HG02798 (cell line): ENCODE results near the gene PSEN2.

Experiments used
- ATAC-seq: cut with Tn5 transposase; IDR thresholded peaks from one replicate; pipeline ENCODE4 v1.9.1; 2021; ENCODE audit warnings: mild to moderate bottlenecking; ENCODE audit not compliant: unreplicated experiment, poor library complexity

PSEN2 gene

GRCh38 chr1:226945106-226945857 is 74.9 kb downstream of the PSEN2 start:
- ATAC-seq, result no peak
